IMR-90 (cell line): Measurements from ENCODE around the gene COIL. TPM values are rescaled to one million over a fixed set of nuclear protein-coding genes. Genes with fewer than 3 reads are reported as not detected.

Experiments
- ATAC-seq: fragments of 200-7000 bp; cut with Tn5 transposase; 2 replicates; pipeline ENCODE4 v1.9.1; 2020; ENCODE audit warnings: low read depth, mild to moderate bottlenecking, moderate library complexity
- BruUV-seq: library from RNA; stranded (reverse); fragments of 400-500 nt; replicated peaks from 2 replicates; lab custom pipeline; 2021; lab: Mats Ljungman, UMichigan
- CTCF ChIA-PET: fragments of 300-600 bp; formaldehyde crosslinking; extraction: SDS; loops from one replicate; lab custom pipeline; 2021; ENCODE audit warnings: antibody characterized with exemption; lab: Yijun Ruan, JAX
- POLR2A ChIA-PET: fragments of 300-600 bp; sonication (Branson Sonifier 250); formaldehyde crosslinking; loops from one replicate; lab custom pipeline; 2022; ENCODE audit warnings: antibody characterized with exemption; ENCODE audit not compliant: unreplicated experiment; lab: Charles Lee
- DNase-seq: peaks from one replicate; pipeline ENCODE4 v3.0.0; 2013
- H2AFZ ChIP-seq: replicated peaks from 2 replicates; pipeline ENCODE3; 2013; ENCODE audit warnings: low read length, mild to moderate bottlenecking; ENCODE audit not compliant: poor library complexity
- H2AK5ac ChIP-seq: 2 replicates; pipeline ENCODE4 v1.6.1; 2013; ENCODE audit warnings: low read depth, low read length, inconsistent platforms
- H2AK9ac ChIP-seq: replicated peaks from 2 replicates; pipeline ENCODE3; 2013; ENCODE audit warnings: mild to moderate bottlenecking, low read depth, low read length, moderate library complexity; ENCODE audit not compliant: poor library complexity
- H2BK120ac ChIP-seq: 2 replicates; pipeline ENCODE4 v1.6.1; 2013; ENCODE audit warnings: low read depth, low read length, inconsistent platforms
- H2BK15ac ChIP-seq: 3 replicates; pipeline ENCODE4 v1.6.1; 2013; ENCODE audit warnings: low read depth, low read length, inconsistent platforms
- H2BK20ac ChIP-seq: 2 replicates; pipeline ENCODE4 v1.6.1; 2013; ENCODE audit warnings: low read depth, mild to moderate bottlenecking, inconsistent platforms, low read length, moderate library complexity
- H2BK5ac ChIP-seq: 2 replicates; pipeline ENCODE4 v1.6.1; 2013; ENCODE audit warnings: mild to moderate bottlenecking, low read depth, low read length, inconsistent platforms; ENCODE audit not compliant: poor library complexity, severe bottlenecking
- H3K14ac ChIP-seq: replicated peaks from 2 replicates; pipeline ENCODE4 v1.6.1; 2013; ENCODE audit warnings: low read depth, low read length, inconsistent platforms
- H3K18ac ChIP-seq: 2 replicates; pipeline ENCODE4 v1.6.1; 2013; ENCODE audit warnings: low read depth, low read length, control low read depth
- H3K23ac ChIP-seq: 2 replicates; pipeline ENCODE4 v1.6.1; 2013; ENCODE audit warnings: low read depth, low read length, inconsistent platforms
- H3K27ac ChIP-seq: 2 replicates; pipeline ENCODE4 v1.5.1; 2013; ENCODE audit warnings: mild to moderate bottlenecking, control low read depth, low read length; ENCODE audit not compliant: insufficient read depth
- H3K27me3 ChIP-seq: 2 replicates; pipeline ENCODE4 v1.6.1; 2013; ENCODE audit warnings: low read length; ENCODE audit not compliant: control insufficient read depth, insufficient read depth
- H3K36me3 ChIP-seq: 2 replicates; pipeline ENCODE4 v1.6.1; 2013; ENCODE audit warnings: low read length, mixed read lengths; ENCODE audit not compliant: control insufficient read depth, insufficient read depth
- H3K4ac ChIP-seq: 2 replicates; pipeline ENCODE4 v1.6.1; 2013; ENCODE audit warnings: low read depth, low read length, inconsistent platforms
- H3K4me1 ChIP-seq: 2 replicates; pipeline ENCODE4 v1.6.1; 2013; ENCODE audit warnings: low read length, mixed read lengths; ENCODE audit not compliant: control insufficient read depth, insufficient read depth
- H3K4me2 ChIP-seq: 2 replicates; pipeline ENCODE4 v1.6.1; 2013; ENCODE audit warnings: low read depth, mild to moderate bottlenecking, control low read depth, low read length, moderate library complexity
- H3K4me3 ChIP-seq: 2 replicates; pipeline ENCODE4 v1.5.1; 2013; ENCODE audit warnings: low read depth, mild to moderate bottlenecking, control low read depth, low read length, moderate library complexity; ENCODE audit not compliant: insufficient read depth
- H3K56ac ChIP-seq: 2 replicates; pipeline ENCODE4 v1.6.1; 2013; ENCODE audit warnings: low read length, inconsistent platforms; ENCODE audit not compliant: insufficient read depth; ENCODE audit errors: extremely low read depth
- H3K79me1 ChIP-seq, 2 experiments: 2 replicates each; pipeline ENCODE4 v1.6.1; 2013; ENCODE audit warnings: low read length in 2 of 2, inconsistent platforms in 1 of 2, low read depth in 1 of 2
- H3K9ac ChIP-seq: 2 replicates; pipeline ENCODE4 v1.6.1; 2013; ENCODE audit warnings: low read depth, low read length, control low read depth
- H3K9me1 ChIP-seq: 2 replicates; pipeline ENCODE4 v1.6.1; 2013; ENCODE audit warnings: low read length, inconsistent platforms; ENCODE audit not compliant: insufficient read depth
- H3K9me3 ChIP-seq: 2 replicates; pipeline ENCODE4 v1.6.1; 2013; ENCODE audit warnings: low read length; ENCODE audit not compliant: control insufficient read depth, insufficient read depth
- H4K20me1 ChIP-seq: 2 replicates; pipeline ENCODE4 v1.6.1; 2013; ENCODE audit warnings: low read length, inconsistent platforms; ENCODE audit not compliant: insufficient read depth
- H4K5ac ChIP-seq: 2 replicates; pipeline ENCODE4 v1.6.1; 2013; ENCODE audit warnings: mild to moderate bottlenecking, low read depth, low read length, control low read depth
- H4K8ac ChIP-seq, 2 experiments: 2 replicates each; pipeline ENCODE4 v1.6.1; 2013; ENCODE audit warnings: low read depth in 2 of 2, low read length in 2 of 2, control low read depth in 1 of 2, inconsistent platforms in 1 of 2
- H4K91ac ChIP-seq: 2 replicates; pipeline ENCODE4 v1.6.1; 2013; ENCODE audit warnings: low read depth, low read length, inconsistent platforms; ENCODE audit not compliant: insufficient read depth
- BHLHE40 ChIP-seq: fragments of 150-350 bp; IDR thresholded peaks from 2 replicates; pipeline ENCODE4 v1.6.1; 2016; ENCODE audit warnings: mild to moderate bottlenecking, low read depth, low read length
- CEBPB ChIP-seq: IDR thresholded peaks from 2 replicates; pipeline ENCODE4 v1.6.1; 2012; ENCODE audit warnings: low read depth, low read length, improper control_type of control experiment
- CHD1 ChIP-seq: IDR thresholded peaks from 2 replicates; pipeline ENCODE4 v1.6.1; 2012; ENCODE audit warnings: low read depth, low read length, improper control_type of control experiment
- ELK1 ChIP-seq: fragments of 150-350 bp; IDR thresholded peaks from 2 replicates; pipeline ENCODE4 v1.6.1; 2016; ENCODE audit warnings: low read depth, mild to moderate bottlenecking, low read length, moderate library complexity, borderline replicate concordance
- FOS ChIP-seq: fragments of 150-350 bp; IDR thresholded peaks from 2 replicates; pipeline ENCODE4 v1.6.1; 2016; ENCODE audit warnings: low read depth, low read length
- MAFK ChIP-seq: IDR thresholded peaks from 2 replicates; pipeline ENCODE4 v1.6.1; 2012; ENCODE audit warnings: low read depth, low read length, improper control_type of control experiment
- MAZ ChIP-seq: IDR thresholded peaks from 2 replicates; pipeline ENCODE4 v1.6.1; 2012; ENCODE audit warnings: low read depth, mild to moderate bottlenecking, low read length, improper control_type of control experiment, moderate library complexity, borderline replicate concordance
- MXI1 ChIP-seq: IDR thresholded peaks from 2 replicates; pipeline ENCODE4 v1.6.1; 2012; ENCODE audit warnings: low read depth, mild to moderate bottlenecking, low read length, moderate library complexity, borderline replicate concordance
- NFE2L2 ChIP-seq: fragments of 150-350 bp; IDR thresholded peaks from 2 replicates; pipeline ENCODE4 v1.6.1; 2016; ENCODE audit warnings: low read depth, mild to moderate bottlenecking, low read length
- POLR2A ChIP-seq: IDR thresholded peaks from 2 replicates; pipeline ENCODE4 v1.6.1; 2012; ENCODE audit warnings: mild to moderate bottlenecking, low read depth, low read length
- RAD21 ChIP-seq: IDR thresholded peaks from 2 replicates; pipeline ENCODE4 v1.6.1; 2012; ENCODE audit warnings: low read length, improper control_type of control experiment
- RCOR1 ChIP-seq: IDR thresholded peaks from 2 replicates; pipeline ENCODE4 v1.6.1; 2012; ENCODE audit warnings: mild to moderate bottlenecking, low read length, improper control_type of control experiment; ENCODE audit not compliant: insufficient replicate concordance
- RFX5 ChIP-seq: IDR thresholded peaks from 2 replicates; pipeline ENCODE4 v1.8.0; 2012; ENCODE audit warnings: low read depth, mild to moderate bottlenecking, low read length, moderate library complexity
- SMC3 ChIP-seq: fragments of 150-350 bp; IDR thresholded peaks from 2 replicates; pipeline ENCODE4 v1.6.1; 2016; ENCODE audit warnings: low read depth, mild to moderate bottlenecking, antibody characterized with exemption, low read length, moderate library complexity
- USF2 ChIP-seq: fragments of 150-350 bp; IDR thresholded peaks from 2 replicates; pipeline ENCODE4 v1.6.1; 2017; ENCODE audit warnings: mild to moderate bottlenecking, antibody characterized with exemption, low read length, low read depth
- WGBS, 2 experiments: methylation state at CpG; one replicate each; pipeline versions ENCODE4 v1.1.5 to v1.1.7; 2013; ENCODE audit warnings: missing lambda C conversion rate in 2 of 2; ENCODE audit not compliant: insufficient read length in 1 of 2; ENCODE audit errors: extremely low coverage in 2 of 2; 5-methylcytosine and 5-hydroxymethylcytosine counted together
- dilution Hi-C: fragments of 300-500 bp; cut with HindIII; formaldehyde crosslinking; loops from one replicate; pipeline ENCODE4 v1.14.3; 2018; ENCODE audit warnings: low sequenced_read_pairs; ENCODE audit not compliant: unreplicated experiment
- in situ Hi-C: fragments of 300-500 bp; cut with MboI; formaldehyde crosslinking; loops from 3 replicates; pipeline ENCODE4 v1.14.3; 2019; ENCODE audit warnings: low sequenced_read_pairs, inconsistent platforms, mixed read lengths
- intact Hi-C: fragments of 100-400 bp; cut with micrococcal nuclease; formaldehyde crosslinking; loops from 2 replicates; pipeline ENCODE4 v1.10.0; 2022
- polyA plus RNA-seq, 3 experiments: library from polyadenylated mRNA; depleted of rRNA; stranded (reverse); fragments of >200 nt; gene quantifications; 2 replicates each; pipeline ENCODE4 v1.2.3, GENCODE V29; 2012; ENCODE audit warnings: low replicate concordance in 1 of 3
- total RNA-seq: library from RNA; depleted of rRNA; stranded (reverse); fragments of >200 nt; gene quantifications from 2 replicates; pipeline ENCODE4 v1.2.3, GENCODE V29; 2012
- TF ChIP-seq, protein P1 (sequence below): conservative IDR thresholded peaks from 2 replicates; pipeline ENCODE4 v1.5.1; 2012; ENCODE audit warnings: mild to moderate bottlenecking, low read depth, low read length, improper control_type of control experiment

Gene COIL
- total and polyA plus RNA-seq, 2 of the 4 experiments (the other 2 are of a cell fraction): 5.2 to 13.3 TPM

GRCh38 chr17:56988901-56989572 lies 28.2 kb upstream of the COIL start:
- H2AK5ac ChIP-seq: no peak overlapping the region
- POLR2A ChIA-PET: no interaction called here

More at GRCh38 chr17:56988901-56989572, 28.2 kb upstream of the COIL start:
- H3K4me1 ChIP-seq: no peaks in the 10 kb centered on the region
- no peaks in the 10 kb centered on the region for H3K9me3 ChIP-seq
- no peak overlapping the region for H3K56ac ChIP-seq
- H3K4me2 ChIP-seq: no peak overlapping the region
- dilution Hi-C loops (no loop called here), in situ Hi-C loops (no loop called here), intact Hi-C loops (no loop called here)
- no peak overlapping the region for H2BK20ac ChIP-seq
- no peak overlapping the region for H2BK15ac ChIP-seq
- H3K14ac ChIP-seq: no peak overlapping the region
- H4K5ac ChIP-seq: no peak overlapping the region
- CTCF ChIA-PET: no interaction called here
- H2AK9ac ChIP-seq: no peak overlapping the region
- no peaks in the 10 kb centered on the region for H4K20me1 ChIP-seq
- no peak overlapping the region for H3K18ac ChIP-seq
- no peaks in the 10 kb centered on the region for H3K27me3 ChIP-seq
- no peak overlapping the region for H3K4ac ChIP-seq
- no CpG with 5 or more reads among the region's 4 CpGs for WGBS, 2 experiments
- H3K9ac ChIP-seq: no peak overlapping the region
- no peaks in the 10 kb centered on the region for H3K79me1 ChIP-seq
- peaks cover 9% of the 10 kb centered on the region; the same call in 1 of the 2 replicates for H3K36me3 ChIP-seq
- no peak overlapping the region for H2BK120ac ChIP-seq
- no peak overlapping the region for H3K27ac ChIP-seq
- BruUV-seq: no TSS peak
- H2BK5ac ChIP-seq: no peak overlapping the region
- H3K23ac ChIP-seq: no peak overlapping the region
- TF ChIP-seq MXI1: no peak
- TF ChIP-seq BHLHE40: no peak
- TF ChIP-seq POLR2A: no peak
- no peak for TF ChIP-seq CHD1
- TF ChIP-seq, protein P1, sequence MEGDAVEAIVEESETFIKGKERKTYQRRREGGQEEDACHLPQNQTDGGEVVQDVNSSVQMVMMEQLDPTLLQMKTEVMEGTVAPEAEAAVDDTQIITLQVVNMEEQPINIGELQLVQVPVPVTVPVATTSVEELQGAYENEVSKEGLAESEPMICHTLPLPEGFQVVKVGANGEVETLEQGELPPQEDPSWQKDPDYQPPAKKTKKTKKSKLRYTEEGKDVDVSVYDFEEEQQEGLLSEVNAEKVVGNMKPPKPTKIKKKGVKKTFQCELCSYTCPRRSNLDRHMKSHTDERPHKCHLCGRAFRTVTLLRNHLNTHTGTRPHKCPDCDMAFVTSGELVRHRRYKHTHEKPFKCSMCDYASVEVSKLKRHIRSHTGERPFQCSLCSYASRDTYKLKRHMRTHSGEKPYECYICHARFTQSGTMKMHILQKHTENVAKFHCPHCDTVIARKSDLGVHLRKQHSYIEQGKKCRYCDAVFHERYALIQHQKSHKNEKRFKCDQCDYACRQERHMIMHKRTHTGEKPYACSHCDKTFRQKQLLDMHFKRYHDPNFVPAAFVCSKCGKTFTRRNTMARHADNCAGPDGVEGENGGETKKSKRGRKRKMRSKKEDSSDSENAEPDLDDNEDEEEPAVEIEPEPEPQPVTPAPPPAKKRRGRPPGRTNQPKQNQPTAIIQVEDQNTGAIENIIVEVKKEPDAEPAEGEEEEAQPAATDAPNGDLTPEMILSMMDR: no peak
- TF ChIP-seq RFX5: no peak
- TF ChIP-seq ELK1: no peak
- TF ChIP-seq MAZ: no peak
- no peak for TF ChIP-seq FOS
- no peak for TF ChIP-seq SMC3
- no peak for TF ChIP-seq RCOR1
- TF ChIP-seq USF2: no peak
- TF ChIP-seq MAFK: no peak
- TF ChIP-seq CEBPB: no peak
- TF ChIP-seq RAD21: no peak
- no peak for TF ChIP-seq NFE2L2
- DNase-seq (no peak), ATAC-seq (no peak)
- no peaks in the 10 kb centered on the region for H3K9me1 ChIP-seq
- no peak overlapping the region for H3K4me3 ChIP-seq
- H4K8ac ChIP-seq: no peak overlapping the region
- H4K91ac ChIP-seq: no peak overlapping the region
- no peak overlapping the region for H2AFZ ChIP-seq
